Measurements from ENCODE around the gene EIF4E3.

Gene EIF4E3

GRCh38 chr3:71653414-71653807 is 71.8 kb downstream of the EIF4E3 start:
- H3K4me3 ChIP-seq (replicated peaks in 1 of 2; ENCODE audit: low read depth in 2 of 2, low read length in 2 of 2), result no peak overlapping the region

DNA sequence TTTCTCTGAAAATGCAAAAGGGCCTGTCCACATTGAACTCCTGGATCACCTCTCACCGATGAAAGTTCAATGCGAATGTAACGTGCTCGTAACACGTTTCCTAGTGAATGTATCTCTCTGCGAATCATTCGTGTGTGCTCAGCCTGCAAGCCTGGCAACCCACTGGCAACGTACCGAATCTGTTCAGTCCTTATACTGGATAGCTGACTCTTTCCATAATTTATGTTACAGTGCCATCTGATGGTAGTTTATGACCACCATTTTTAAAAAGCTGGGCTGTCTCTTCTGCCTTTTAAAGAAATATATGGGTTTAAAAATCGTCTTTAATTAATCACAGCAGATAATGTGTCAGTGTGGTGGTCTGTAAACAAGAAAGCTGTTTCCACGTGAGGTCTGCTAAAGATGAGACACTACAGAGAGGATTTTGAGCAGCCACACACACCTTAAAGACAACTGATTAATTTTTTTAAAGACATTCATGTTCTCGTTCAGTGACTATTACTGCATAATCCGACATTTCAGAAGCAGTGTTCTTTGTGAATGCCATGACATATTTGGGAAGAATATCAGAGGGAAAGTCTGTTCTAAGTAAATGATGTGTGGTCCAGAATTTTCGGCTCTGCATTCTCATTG is 72.3 kb downstream of the EIF4E3 start:
- DNase-seq (ENCODE audit: low read depth in 2 of 2), result peak; percentile 73 to 76
- no peak overlapping the region for H3K4me3 ChIP-seq (replicated peaks in 1 of 2; ENCODE audit: low read depth in 2 of 2, low read length in 2 of 2)
- TF ChIP-seq, protein P1, sequence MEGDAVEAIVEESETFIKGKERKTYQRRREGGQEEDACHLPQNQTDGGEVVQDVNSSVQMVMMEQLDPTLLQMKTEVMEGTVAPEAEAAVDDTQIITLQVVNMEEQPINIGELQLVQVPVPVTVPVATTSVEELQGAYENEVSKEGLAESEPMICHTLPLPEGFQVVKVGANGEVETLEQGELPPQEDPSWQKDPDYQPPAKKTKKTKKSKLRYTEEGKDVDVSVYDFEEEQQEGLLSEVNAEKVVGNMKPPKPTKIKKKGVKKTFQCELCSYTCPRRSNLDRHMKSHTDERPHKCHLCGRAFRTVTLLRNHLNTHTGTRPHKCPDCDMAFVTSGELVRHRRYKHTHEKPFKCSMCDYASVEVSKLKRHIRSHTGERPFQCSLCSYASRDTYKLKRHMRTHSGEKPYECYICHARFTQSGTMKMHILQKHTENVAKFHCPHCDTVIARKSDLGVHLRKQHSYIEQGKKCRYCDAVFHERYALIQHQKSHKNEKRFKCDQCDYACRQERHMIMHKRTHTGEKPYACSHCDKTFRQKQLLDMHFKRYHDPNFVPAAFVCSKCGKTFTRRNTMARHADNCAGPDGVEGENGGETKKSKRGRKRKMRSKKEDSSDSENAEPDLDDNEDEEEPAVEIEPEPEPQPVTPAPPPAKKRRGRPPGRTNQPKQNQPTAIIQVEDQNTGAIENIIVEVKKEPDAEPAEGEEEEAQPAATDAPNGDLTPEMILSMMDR (IDR thresholded peaks at IDR 0.05; ENCODE audit: low read depth, low read length), result peak; percentile 43

More at GRCh38 chr3:71653414-71653807, 71.8 kb downstream of the EIF4E3 start:
- DNase-seq (ENCODE audit: low read depth in 2 of 2), result no peak
- TF ChIP-seq, protein P1 (IDR thresholded peaks at IDR 0.05; ENCODE audit: low read depth, low read length), result no peak

DNA sequence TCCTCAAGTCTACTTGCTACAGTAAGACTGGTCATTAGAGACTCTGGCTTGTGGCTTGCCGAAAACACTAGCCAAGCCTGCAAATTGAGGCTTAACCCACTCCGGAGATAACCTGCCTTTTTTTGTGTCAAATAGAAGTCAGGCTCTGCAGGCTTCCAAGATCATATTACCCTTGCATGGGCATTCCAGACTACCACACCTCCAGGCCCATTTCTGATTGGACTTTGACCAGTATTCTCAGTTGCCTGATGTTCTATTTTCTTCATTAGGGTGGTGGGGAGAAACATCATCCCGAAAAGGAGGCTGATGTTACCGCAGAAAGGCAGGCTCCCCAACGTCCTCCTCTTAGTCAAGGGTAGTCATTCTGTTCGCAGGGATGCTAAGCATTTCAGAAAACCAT is 73.6 kb downstream of the EIF4E3 start:
- no peak for DNase-seq (ENCODE audit: low read depth in 2 of 2)
- H3K4me3 ChIP-seq (replicated peaks in 1 of 2; ENCODE audit: low read depth in 2 of 2, low read length in 2 of 2), result no peak overlapping the region
- TF ChIP-seq, protein P1 (IDR thresholded peaks at IDR 0.05; ENCODE audit: low read depth, low read length), result no peak

GRCh38 chr3:71650372-71650771 is 74.8 kb downstream of the EIF4E3 start:
- H3K4me3 ChIP-seq (replicated peaks in 1 of 2; ENCODE audit: low read depth in 2 of 2, low read length in 2 of 2), result no peak overlapping the region
- DNase-seq (ENCODE audit: low read depth in 2 of 2), result no peak
- TF ChIP-seq, protein P1 (IDR thresholded peaks at IDR 0.05; ENCODE audit: low read depth, low read length), result no peak

DNA sequence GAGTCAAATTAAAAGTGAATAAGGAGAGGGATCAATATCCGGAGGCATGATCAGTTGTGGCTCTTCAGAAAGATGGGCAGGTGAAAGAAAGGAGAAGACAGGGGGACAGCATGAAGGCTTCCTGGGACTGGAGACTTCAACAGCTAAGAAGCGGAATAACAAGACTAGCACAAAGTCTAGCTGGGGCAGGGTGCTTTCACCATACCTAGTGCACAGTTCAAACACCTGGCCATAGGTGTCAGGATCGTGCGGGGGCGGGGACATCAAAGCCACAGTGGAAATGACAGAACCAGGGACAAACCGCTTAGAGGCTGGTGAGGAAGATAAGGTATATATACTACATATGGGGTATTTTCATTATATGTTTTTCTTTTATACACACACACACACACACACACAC is 75.4 kb downstream of the EIF4E3 start:
- H3K4me3 ChIP-seq (replicated peaks in 1 of 2; ENCODE audit: low read depth in 2 of 2, low read length in 2 of 2), result no peak overlapping the region
- DNase-seq (ENCODE audit: low read depth in 2 of 2), result no peak
- TF ChIP-seq, protein P1 (IDR thresholded peaks at IDR 0.05; ENCODE audit: low read depth, low read length), result no peak

DNA sequence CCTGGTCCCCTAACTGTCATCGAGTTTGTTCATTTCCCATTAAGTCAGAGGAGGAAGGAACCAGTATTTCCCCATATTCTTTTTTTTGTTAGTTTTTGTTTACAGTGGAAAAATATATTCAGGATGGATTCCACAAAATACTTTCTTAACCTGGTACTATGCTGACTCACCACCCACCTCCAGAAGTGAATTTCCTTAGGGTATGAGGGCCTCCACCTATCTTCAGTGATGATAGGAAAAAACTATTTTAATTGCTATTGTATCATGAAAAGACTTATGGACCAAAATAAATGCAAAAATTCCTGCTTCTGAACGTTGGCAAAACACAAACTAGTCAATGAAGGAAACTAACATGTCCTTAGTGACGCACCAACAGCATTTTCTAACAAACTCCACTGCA is 77.5 kb downstream of the EIF4E3 start:
- H3K4me3 ChIP-seq (replicated peaks in 1 of 2; ENCODE audit: low read depth in 2 of 2, low read length in 2 of 2), result no peak overlapping the region
- no peak for DNase-seq (ENCODE audit: low read depth in 2 of 2)
- TF ChIP-seq, protein P1 (IDR thresholded peaks at IDR 0.05; ENCODE audit: low read depth, low read length), result no peak

GRCh38 chr3:71646971-71647370 is 78.2 kb downstream of the EIF4E3 start:
- no peak for DNase-seq (ENCODE audit: low read depth in 2 of 2)
- TF ChIP-seq, protein P1 (IDR thresholded peaks at IDR 0.05; ENCODE audit: low read depth, low read length), result no peak
- no peak overlapping the region for H3K4me3 ChIP-seq (replicated peaks in 1 of 2; ENCODE audit: low read depth in 2 of 2, low read length in 2 of 2)

Data from cardiac fibroblast (primary cell).